ENCODE data around the gene DMRTB1. TPM values are rescaled to one million over a fixed set of nuclear protein-coding genes. Genes with fewer than 3 reads are reported as not detected.

DMRTB1 gene
- polyA plus RNA-seq, 1 donor from 2014 or later, result not detected

GRCh38 chr1:53514436-53514835 lies 55.2 kb downstream of the DMRTB1 start:
- Histone ChIP-seq H3K27ac (ENCODE audit: low read length) (no peak overlapping the region), H3K4me3 (ENCODE audit: low read length) (no peak overlapping the region), H3K27me3 (ENCODE audit: insufficient read depth, low read depth, low read length) (no peaks in the 10 kb centered on the region), H3K4me2 (ENCODE audit: low read length) (no peak overlapping the region), H3K9me2 (ENCODE audit: insufficient read depth, low read length) (no peaks in the 10 kb centered on the region), H3F3A (ENCODE audit: insufficient read depth, low read length, poor library complexity, severe bottlenecking) (no peaks in the 10 kb centered on the region), H4K20me1 (ENCODE audit: insufficient read depth) (no peaks in the 10 kb centered on the region), H2AFZ (ENCODE audit: low read depth, low read length) (no peak overlapping the region), H3K36me3 (ENCODE audit: insufficient read depth, low read length) (no peaks in the 10 kb centered on the region), H3K9ac (ENCODE audit: low read length) (no peak overlapping the region), H3K79me2 (replicated peaks; ENCODE audit: insufficient read depth, low read length) (no peaks in the 10 kb centered on the region), H3K9me3 (ENCODE audit: low read length) (no peaks in the 10 kb centered on the region)
- TF ChIP-seq, protein P1, sequence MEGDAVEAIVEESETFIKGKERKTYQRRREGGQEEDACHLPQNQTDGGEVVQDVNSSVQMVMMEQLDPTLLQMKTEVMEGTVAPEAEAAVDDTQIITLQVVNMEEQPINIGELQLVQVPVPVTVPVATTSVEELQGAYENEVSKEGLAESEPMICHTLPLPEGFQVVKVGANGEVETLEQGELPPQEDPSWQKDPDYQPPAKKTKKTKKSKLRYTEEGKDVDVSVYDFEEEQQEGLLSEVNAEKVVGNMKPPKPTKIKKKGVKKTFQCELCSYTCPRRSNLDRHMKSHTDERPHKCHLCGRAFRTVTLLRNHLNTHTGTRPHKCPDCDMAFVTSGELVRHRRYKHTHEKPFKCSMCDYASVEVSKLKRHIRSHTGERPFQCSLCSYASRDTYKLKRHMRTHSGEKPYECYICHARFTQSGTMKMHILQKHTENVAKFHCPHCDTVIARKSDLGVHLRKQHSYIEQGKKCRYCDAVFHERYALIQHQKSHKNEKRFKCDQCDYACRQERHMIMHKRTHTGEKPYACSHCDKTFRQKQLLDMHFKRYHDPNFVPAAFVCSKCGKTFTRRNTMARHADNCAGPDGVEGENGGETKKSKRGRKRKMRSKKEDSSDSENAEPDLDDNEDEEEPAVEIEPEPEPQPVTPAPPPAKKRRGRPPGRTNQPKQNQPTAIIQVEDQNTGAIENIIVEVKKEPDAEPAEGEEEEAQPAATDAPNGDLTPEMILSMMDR (IDR thresholded peaks at IDR 0.05; ENCODE audit: poor library complexity, severe bottlenecking), result no peak
- TF ChIP-seq POLR2AphosphoS5 (IDR thresholded peaks at IDR 0.05) (no peak), SMC3 (conservative IDR thresholded peaks at IDR 0.05; ENCODE audit: poor library complexity) (no peak), TAF1 (IDR thresholded peaks at IDR 0.05; ENCODE audit: low read depth) (no peak), EZH2 (IDR thresholded peaks at IDR 0.05; ENCODE audit: borderline replicate concordance, insufficient read depth, low read length, poor library complexity, severe bottlenecking) (no peak), MXI1 (conservative IDR thresholded peaks at IDR 0.05; ENCODE audit: poor library complexity, severe bottlenecking) (no peak), RAD21 (conservative IDR thresholded peaks at IDR 0.05) (no peak), EP300 (conservative IDR thresholded peaks at IDR 0.05; ENCODE audit: poor library complexity, severe bottlenecking) (no peak)
- TF ChIP-seq, protein P2, sequence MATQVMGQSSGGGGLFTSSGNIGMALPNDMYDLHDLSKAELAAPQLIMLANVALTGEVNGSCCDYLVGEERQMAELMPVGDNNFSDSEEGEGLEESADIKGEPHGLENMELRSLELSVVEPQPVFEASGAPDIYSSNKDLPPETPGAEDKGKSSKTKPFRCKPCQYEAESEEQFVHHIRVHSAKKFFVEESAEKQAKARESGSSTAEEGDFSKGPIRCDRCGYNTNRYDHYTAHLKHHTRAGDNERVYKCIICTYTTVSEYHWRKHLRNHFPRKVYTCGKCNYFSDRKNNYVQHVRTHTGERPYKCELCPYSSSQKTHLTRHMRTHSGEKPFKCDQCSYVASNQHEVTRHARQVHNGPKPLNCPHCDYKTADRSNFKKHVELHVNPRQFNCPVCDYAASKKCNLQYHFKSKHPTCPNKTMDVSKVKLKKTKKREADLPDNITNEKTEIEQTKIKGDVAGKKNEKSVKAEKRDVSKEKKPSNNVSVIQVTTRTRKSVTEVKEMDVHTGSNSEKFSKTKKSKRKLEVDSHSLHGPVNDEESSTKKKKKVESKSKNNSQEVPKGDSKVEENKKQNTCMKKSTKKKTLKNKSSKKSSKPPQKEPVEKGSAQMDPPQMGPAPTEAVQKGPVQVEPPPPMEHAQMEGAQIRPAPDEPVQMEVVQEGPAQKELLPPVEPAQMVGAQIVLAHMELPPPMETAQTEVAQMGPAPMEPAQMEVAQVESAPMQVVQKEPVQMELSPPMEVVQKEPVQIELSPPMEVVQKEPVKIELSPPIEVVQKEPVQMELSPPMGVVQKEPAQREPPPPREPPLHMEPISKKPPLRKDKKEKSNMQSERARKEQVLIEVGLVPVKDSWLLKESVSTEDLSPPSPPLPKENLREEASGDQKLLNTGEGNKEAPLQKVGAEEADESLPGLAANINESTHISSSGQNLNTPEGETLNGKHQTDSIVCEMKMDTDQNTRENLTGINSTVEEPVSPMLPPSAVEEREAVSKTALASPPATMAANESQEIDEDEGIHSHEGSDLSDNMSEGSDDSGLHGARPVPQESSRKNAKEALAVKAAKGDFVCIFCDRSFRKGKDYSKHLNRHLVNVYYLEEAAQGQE (IDR thresholded peaks at IDR 0.05; ENCODE audit: borderline replicate concordance), result no peak

- TF ChIP-seq, protein P1 (IDR thresholded peaks at IDR 0.05; ENCODE audit: poor library complexity, severe bottlenecking), result no peak
- no peak for TF ChIP-seq TAF1 (IDR thresholded peaks at IDR 0.05; ENCODE audit: low read depth)
- TF ChIP-seq SMC3 (conservative IDR thresholded peaks at IDR 0.05; ENCODE audit: poor library complexity), result no peak
- no peak for TF ChIP-seq EZH2 (IDR thresholded peaks at IDR 0.05; ENCODE audit: borderline replicate concordance, insufficient read depth, low read length, poor library complexity, severe bottlenecking)
- TF ChIP-seq RAD21 (conservative IDR thresholded peaks at IDR 0.05), result no peak
- TF ChIP-seq POLR2AphosphoS5 (IDR thresholded peaks at IDR 0.05), result no peak
- no peak for TF ChIP-seq MXI1 (conservative IDR thresholded peaks at IDR 0.05; ENCODE audit: poor library complexity, severe bottlenecking)
- TF ChIP-seq, protein P2 (IDR thresholded peaks at IDR 0.05; ENCODE audit: borderline replicate concordance), result no peak
- TF ChIP-seq EP300 (conservative IDR thresholded peaks at IDR 0.05; ENCODE audit: poor library complexity, severe bottlenecking), result no peak
- Histone ChIP-seq H3K36me3 (ENCODE audit: insufficient read depth, low read length) (no peaks in the 10 kb centered on the region), H3K27ac (ENCODE audit: low read length) (no peak overlapping the region), H3K9me2 (ENCODE audit: insufficient read depth, low read length) (no peaks in the 10 kb centered on the region), H3F3A (ENCODE audit: insufficient read depth, low read length, poor library complexity, severe bottlenecking) (no peaks in the 10 kb centered on the region), H3K4me2 (ENCODE audit: low read length) (no peak overlapping the region), H3K4me3 (ENCODE audit: low read length) (no peak overlapping the region), H3K9ac (ENCODE audit: low read length) (no peak overlapping the region), H3K27me3 (ENCODE audit: insufficient read depth, low read depth, low read length) (no peaks in the 10 kb centered on the region), H3K79me2 (replicated peaks; ENCODE audit: insufficient read depth, low read length) (no peaks in the 10 kb centered on the region), H2AFZ (ENCODE audit: low read depth, low read length) (no peak overlapping the region), H3K9me3 (ENCODE audit: low read length) (no peaks in the 10 kb centered on the region), H4K20me1 (ENCODE audit: insufficient read depth) (no peaks in the 10 kb centered on the region)
These were observed 57.0 kb downstream of the DMRTB1 start for GRCh38 chr1:53516181-53516580.
